ENCODE results near the gene MTMR12. TPM values are rescaled to one million over a fixed set of nuclear protein-coding genes. Genes with fewer than 3 reads are reported as not detected.

Gene MTMR12
- total RNA-seq, 1 experiment from 2014 or later: 44.5 TPM

DNA sequence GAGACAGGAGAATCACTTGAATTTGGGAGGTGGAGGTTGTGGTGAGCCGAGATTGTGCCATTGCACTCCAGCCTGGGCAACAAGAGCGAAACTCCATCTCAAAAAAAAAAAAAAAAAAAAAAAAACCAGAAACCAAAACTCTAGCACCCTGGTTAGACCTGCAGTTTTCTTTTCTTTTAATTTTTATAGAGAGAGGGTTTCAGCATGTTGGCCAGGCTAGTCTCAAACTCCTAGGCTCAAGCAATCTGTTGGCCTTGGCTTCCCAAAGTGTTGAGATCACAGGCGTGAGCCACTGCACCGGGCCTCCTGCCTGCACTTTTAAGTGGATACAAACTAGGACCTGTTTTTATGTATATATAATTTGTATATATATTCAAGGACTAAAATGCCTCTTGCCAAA lies 12.9 kb upstream of the MTMR12 start:
- DNase-seq: no peak
- H3K36me3 ChIP-seq (ENCODE audit: low read depth): no peaks in the 10 kb centered on the region
- BruUV-seq (replicated peaks): no TSS peak
- intact Hi-C loops (cut with micrococcal nuclease; ENCODE audit: unreplicated experiment): loop anchor here (5.0 to 10.0 kb wide), 3 partner anchors 218 to 741 kb away; no protein-coding TSS in a partner anchor
- no peaks in the 10 kb centered on the region for H3K9me2 ChIP-seq (ENCODE audit: insufficient read depth)
- H2AFZ ChIP-seq: no peak overlapping the region
- TF ChIP-seq EZH2 (IDR thresholded peaks at IDR 0.05; ENCODE audit: low read depth): no peak
- TF ChIP-seq, protein P1, sequence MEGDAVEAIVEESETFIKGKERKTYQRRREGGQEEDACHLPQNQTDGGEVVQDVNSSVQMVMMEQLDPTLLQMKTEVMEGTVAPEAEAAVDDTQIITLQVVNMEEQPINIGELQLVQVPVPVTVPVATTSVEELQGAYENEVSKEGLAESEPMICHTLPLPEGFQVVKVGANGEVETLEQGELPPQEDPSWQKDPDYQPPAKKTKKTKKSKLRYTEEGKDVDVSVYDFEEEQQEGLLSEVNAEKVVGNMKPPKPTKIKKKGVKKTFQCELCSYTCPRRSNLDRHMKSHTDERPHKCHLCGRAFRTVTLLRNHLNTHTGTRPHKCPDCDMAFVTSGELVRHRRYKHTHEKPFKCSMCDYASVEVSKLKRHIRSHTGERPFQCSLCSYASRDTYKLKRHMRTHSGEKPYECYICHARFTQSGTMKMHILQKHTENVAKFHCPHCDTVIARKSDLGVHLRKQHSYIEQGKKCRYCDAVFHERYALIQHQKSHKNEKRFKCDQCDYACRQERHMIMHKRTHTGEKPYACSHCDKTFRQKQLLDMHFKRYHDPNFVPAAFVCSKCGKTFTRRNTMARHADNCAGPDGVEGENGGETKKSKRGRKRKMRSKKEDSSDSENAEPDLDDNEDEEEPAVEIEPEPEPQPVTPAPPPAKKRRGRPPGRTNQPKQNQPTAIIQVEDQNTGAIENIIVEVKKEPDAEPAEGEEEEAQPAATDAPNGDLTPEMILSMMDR (conservative IDR thresholded peaks at IDR 0.05): no peak
- H3K79me2 ChIP-seq (ENCODE audit: low read depth): no peaks in the 10 kb centered on the region
- POLR2A ChIA-PET (ENCODE audit: unreplicated experiment): no interaction called here
- H3F3A ChIP-seq (ENCODE audit: insufficient read depth, low read depth): no peaks in the 10 kb centered on the region
- no peak overlapping the region for H3K4me2 ChIP-seq
- no peaks in the 10 kb centered on the region for H3K9me3 ChIP-seq (ENCODE audit: insufficient read depth, low read depth)
- CTCF ChIA-PET: interaction anchor here (0.7 kb wide), 1 partner anchor 246 kb away, joined by 5 read pairs; no protein-coding TSS in a partner anchor
- H3K4me1 ChIP-seq (replicated peaks; ENCODE audit: insufficient read depth): peaks cover 2% of the 10 kb centered on the region
- no peaks in the 10 kb centered on the region for H4K20me1 ChIP-seq (ENCODE audit: insufficient read depth)
- no peaks in the 10 kb centered on the region for H3K27me3 ChIP-seq (ENCODE audit: insufficient read depth, low read depth)
- H3K27ac ChIP-seq: no peak overlapping the region
- no peak overlapping the region for H3K4me3 ChIP-seq

DNA sequence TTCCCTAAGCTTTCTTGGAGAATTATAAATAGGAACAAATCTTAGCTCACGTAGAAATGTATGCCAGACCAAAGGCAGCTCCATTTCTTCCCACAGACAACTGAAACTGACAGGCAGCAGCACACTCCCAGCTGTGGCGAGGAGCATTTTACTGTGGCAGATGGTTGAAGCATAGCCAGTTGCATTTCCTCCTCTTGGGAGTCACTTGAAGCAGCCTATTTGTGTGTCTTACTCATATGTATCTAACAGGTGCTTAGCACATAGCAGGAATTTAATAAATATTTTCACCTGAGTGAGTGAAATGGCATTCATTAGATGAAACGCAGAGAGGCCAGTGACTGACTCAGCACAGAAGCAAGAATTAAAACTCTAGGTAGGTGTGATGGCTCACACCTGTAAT lies 12.3 kb upstream of the MTMR12 start:
- no peaks in the 10 kb centered on the region for H3F3A ChIP-seq (ENCODE audit: insufficient read depth, low read depth)
- TF ChIP-seq, protein P1 (conservative IDR thresholded peaks at IDR 0.05): no peak
- TF ChIP-seq EZH2 (IDR thresholded peaks at IDR 0.05; ENCODE audit: low read depth): no peak
- no peaks in the 10 kb centered on the region for H4K20me1 ChIP-seq (ENCODE audit: insufficient read depth)
- H2AFZ ChIP-seq: no peak overlapping the region
- ChIA-PET CTCF (interaction anchor here (0.7 kb wide), 1 partner anchor 245 kb away, joined by 5 read pairs; no protein-coding TSS in a partner anchor), POLR2A (ENCODE audit: unreplicated experiment) (no interaction called here)
- peak in 1 of 2 experiments; percentile 87 for DNase-seq
- H3K4me3 ChIP-seq: no peak overlapping the region
- no peaks in the 10 kb centered on the region for H3K27me3 ChIP-seq (ENCODE audit: insufficient read depth, low read depth)
- no peaks in the 10 kb centered on the region for H3K9me3 ChIP-seq (ENCODE audit: insufficient read depth, low read depth)
- intact Hi-C loops (cut with micrococcal nuclease; ENCODE audit: unreplicated experiment): loop anchor here (5.0 to 10.0 kb wide), 3 partner anchors 218 to 740 kb away; no protein-coding TSS in a partner anchor
- H3K79me2 ChIP-seq (ENCODE audit: low read depth): no peaks in the 10 kb centered on the region
- no peak overlapping the region for H3K4me2 ChIP-seq
- H3K27ac ChIP-seq: no peak overlapping the region
- BruUV-seq (replicated peaks): no TSS peak
- no peaks in the 10 kb centered on the region for H3K9me2 ChIP-seq (ENCODE audit: insufficient read depth)
- H3K36me3 ChIP-seq (ENCODE audit: low read depth): no peaks in the 10 kb centered on the region
- no peaks in the 10 kb centered on the region; the same call in 1 of the 2 replicates for H3K4me1 ChIP-seq (replicated peaks; ENCODE audit: insufficient read depth)

DNA sequence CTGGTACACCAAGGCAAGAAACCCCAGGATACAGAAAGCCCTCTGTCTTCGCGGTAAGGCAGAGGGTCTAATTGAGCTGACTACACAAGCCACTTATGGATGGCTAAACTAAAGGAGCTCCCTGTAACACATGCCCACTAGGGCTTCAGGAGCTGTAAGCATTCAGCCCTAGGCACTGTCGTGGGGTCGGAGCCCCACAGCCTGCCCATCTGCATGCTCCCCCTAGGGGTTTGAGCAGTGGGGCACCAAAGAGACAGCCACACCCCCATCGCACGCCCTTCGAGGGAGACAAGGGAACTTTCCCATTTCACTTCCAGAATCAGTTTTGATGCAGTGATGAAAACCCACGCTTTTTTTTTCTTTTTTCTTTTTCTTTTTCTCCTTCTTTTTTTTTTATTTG lies 11.0 kb upstream of the MTMR12 start:
- Histone ChIP-seq H2AFZ (no peak overlapping the region), H3K4me3 (no peak overlapping the region), H3K79me2 (ENCODE audit: low read depth) (no peaks in the 10 kb centered on the region), H3K4me2 (no peak overlapping the region), H3F3A (ENCODE audit: insufficient read depth, low read depth) (no peaks in the 10 kb centered on the region), H3K4me1 (replicated peaks; ENCODE audit: insufficient read depth) (no peaks in the 10 kb centered on the region; the same call in 1 of the 2 replicates), H4K20me1 (ENCODE audit: insufficient read depth) (no peaks in the 10 kb centered on the region), H3K27me3 (ENCODE audit: insufficient read depth, low read depth) (no peaks in the 10 kb centered on the region), H3K9me3 (ENCODE audit: insufficient read depth, low read depth) (no peaks in the 10 kb centered on the region), H3K9me2 (ENCODE audit: insufficient read depth) (no peaks in the 10 kb centered on the region), H3K36me3 (ENCODE audit: low read depth) (no peaks in the 10 kb centered on the region), H3K27ac (no peak overlapping the region)
- ChIA-PET POLR2A (ENCODE audit: unreplicated experiment) (no interaction called here), CTCF (no interaction called here)
- intact Hi-C loops (cut with micrococcal nuclease; ENCODE audit: unreplicated experiment): loop anchor here (10.0 kb wide), 1 partner anchor 739 kb away; no protein-coding TSS in a partner anchor
- no peak for DNase-seq
- BruUV-seq (replicated peaks): no TSS peak
- TF ChIP-seq, protein P1 (conservative IDR thresholded peaks at IDR 0.05): no peak
- no peak for TF ChIP-seq EZH2 (IDR thresholded peaks at IDR 0.05; ENCODE audit: low read depth)
